HG02884 (cell line): ENCODE results near the gene CENPN.
A peak's percentile ranks its signal among the peaks of the same experiment; 100 is the strongest.

Source experiments
- ATAC-seq: cut with Tn5 transposase; IDR thresholded peaks from one replicate; pipeline ENCODE4 v1.9.1; 2021; ENCODE audit warnings: mild to moderate bottlenecking, moderate library complexity; ENCODE audit not compliant: unreplicated experiment

CENPN gene, protein sequence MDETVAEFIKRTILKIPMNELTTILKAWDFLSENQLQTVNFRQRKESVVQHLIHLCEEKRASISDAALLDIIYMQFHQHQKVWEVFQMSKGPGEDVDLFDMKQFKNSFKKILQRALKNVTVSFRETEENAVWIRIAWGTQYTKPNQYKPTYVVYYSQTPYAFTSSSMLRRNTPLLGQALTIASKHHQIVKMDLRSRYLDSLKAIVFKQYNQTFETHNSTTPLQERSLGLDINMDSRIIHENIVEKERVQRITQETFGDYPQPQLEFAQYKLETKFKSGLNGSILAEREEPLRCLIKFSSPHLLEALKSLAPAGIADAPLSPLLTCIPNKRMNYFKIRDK

DNA sequence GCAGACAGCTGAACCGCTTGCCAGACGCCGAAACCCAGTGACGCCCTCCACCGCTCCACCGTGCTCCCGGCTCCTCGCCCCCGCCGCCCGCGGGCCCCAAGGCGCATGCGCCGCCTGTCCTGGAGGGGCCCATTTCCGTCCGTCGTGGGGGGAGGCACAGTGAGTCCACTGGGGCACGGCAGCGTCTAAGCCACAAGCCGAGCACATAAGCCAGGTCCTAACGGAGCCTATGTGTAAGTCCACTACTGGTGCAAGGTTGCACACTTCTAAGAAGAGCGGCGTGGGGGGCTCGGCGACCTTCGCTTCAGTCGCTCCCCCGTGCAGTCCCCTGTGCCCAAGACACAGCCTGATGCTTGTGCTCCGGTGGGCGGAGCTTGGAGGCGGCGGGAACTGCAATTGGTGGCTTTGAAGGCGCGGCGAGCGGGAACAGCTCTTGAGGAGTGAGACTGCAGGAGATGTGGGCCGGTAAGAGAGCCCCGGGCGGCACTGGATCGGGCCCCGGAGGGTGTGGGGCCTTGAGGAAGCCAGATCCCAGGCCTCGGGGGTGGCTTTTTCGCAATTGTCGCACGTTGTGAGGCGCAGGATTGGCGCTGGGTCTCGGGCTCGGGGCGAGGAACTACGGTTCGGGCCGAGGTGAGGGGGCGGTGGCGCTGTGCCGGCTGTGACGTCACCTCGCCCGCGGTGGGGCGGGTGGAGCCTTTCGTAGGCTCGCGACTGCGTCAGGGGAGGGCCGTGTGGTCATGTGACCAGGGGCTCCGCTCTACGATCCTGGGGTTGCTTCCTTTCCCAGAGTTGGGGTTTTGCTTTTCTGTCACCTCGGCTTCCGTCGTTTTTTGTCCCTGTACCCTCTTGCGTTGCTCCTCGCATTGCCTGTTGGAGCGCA is at the start of gene CENPN, which contains the start of gene CMC2:
TSS of gene CENPN (plus strand) at position 402 of the 883 bp plus-strand sequence. CDS start 4,726 bp downstream, outside the sequence.
TSS of gene CMC2 (minus strand) at position 73 of the 883 bp plus-strand sequence. CDS start 9,491 bp downstream, outside the sequence.
- ATAC-seq, result peak; percentile 82

DNA sequence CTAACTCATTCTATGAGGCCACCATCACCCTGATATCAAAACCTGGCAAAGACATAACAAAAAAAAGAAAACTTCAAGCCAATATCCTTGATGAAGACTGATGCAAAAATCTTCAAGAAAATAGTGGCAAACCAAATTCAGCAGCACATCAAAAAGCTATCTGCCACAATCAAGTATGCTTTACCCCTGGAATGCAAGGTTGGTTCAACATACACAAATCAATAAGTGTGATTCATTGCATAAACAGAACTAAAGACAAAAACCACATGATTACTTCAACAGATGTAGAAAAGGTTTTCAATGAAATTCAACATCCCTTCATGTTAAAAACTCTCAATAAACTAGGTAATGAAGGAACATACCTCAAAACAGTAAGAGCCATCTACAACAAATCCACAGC is 48.7 kb upstream of the CENPN start:
- no peak for ATAC-seq

DNA sequence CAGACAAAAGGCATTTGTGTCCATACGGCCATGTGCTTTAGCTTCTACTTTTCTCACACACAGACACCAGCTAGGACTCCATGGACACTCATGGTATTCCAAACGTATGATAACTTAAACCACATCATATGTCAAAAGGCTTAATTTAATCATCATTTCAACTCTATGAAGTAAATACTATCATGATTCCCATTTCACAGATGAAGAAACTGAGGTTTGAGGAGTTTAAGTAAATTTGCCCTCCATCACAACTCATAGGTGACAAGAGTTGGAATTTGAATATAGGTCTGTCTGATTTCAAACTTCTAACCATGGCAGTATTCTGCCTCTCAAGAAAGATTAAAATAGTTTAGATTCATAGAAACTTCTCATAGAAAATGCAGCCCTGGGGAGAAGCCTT is 44.1 kb upstream of the CENPN start:
- ATAC-seq, result no peak

DNA sequence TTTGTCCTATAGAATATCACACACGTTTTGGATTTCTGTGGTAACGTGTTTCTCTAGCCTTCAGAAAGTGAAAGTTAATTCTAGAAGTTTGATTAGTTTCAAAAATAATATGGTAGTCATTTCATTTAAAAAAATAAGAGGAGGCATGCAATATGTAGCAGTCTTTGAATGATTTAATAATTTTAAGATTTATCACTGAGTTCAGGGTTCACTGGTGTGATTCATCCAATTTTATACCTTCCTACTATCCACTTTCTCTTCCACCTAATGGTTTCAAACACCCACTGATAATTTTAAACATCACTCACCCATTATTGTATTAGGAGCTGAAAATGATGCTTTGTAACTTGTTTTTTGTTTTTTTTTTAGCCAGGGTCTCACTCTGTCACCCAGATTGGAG is 42.7 kb upstream of the CENPN start:
- no peak for ATAC-seq

DNA sequence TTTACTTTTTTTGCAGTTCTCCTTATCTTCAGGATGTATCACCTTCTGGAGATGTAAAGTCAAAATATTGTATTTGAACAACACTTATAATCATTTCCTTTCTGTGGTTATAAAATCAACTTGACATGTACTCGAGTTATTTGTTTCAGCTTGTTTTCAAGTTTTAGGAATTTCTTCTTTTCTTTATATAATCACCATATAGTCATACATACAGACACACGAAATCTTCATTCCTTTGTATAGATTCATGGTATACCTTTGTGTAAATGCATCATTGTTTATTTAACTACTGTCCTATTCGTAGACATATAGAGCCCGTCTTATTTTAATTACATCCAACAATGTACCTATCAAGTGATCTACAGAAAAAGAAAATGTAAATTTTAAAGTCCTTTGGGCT is 40.4 kb upstream of the CENPN start:
- no peak for ATAC-seq

DNA sequence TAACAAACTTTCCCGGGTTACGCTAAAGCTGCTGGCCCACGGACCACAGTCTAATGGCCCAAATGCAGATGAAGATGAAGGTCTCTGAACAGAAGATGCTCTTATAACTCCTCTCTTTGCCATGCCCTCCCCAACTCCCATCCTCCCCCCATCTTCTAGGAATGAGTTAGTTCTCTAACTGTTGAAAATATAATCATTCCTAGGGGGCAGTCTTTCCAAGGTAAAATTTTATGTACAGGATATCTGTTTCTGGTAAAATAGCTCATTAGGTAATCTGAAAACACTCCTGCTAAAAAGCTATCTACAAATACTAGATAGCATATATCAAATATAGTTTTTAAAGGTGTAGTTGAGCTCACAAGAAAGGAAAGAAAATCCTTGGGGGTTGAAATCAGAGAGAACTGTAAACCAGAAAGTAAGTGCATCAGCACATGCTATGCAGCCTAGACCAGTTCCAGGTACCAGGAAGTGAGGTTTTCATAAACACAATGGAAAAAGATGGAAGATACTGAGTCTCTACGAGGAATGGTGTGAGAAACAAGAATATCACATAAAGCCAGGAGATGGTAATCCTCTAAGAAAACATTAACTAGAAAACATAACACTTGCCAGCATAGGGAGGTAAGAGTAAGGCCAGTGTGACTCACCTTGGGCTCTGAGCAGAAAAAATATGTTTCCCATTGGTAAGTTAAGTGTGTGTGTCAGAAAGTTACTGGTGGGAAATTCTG is 38.5 kb upstream of the CENPN start:
- no peak for ATAC-seq

DNA sequence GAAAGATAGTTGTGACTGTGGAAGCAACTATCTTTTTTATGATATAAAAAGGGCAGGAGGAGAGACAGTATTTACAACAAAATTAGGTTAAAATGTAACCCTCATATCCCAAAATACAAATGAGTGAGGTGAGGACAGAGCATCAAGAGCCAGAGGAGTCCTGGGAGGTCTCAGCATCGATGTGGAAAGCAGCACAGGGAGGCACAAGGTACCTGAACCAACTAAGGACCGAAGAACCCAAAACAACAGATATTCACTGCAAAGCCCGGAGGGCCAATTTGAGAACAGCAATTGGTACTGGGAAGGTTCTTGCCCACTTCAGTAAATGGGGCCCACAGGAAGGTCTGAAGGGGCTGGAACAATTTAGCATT is 37.9 kb upstream of the CENPN start:
- no peak for ATAC-seq

DNA sequence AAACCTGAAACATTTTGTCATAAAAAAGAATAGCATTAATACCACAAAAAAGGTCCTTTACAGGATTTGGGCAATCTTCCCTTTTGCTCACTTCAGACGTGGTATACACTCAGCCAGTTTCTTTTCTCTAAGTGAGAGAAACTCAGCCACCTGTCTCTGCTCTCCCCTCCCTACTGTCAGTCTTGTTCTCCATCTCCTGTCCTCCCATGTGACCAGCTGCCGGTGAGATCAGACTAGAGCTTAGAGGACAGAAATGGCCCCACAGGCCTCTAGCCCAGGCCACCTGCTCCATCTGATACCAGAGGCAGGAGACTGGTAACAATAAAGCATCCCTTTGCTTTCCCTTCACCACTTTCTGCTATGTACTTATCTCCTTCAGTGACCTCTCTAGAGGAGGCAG is 35.2 kb upstream of the CENPN start:
- no peak for ATAC-seq

DNA sequence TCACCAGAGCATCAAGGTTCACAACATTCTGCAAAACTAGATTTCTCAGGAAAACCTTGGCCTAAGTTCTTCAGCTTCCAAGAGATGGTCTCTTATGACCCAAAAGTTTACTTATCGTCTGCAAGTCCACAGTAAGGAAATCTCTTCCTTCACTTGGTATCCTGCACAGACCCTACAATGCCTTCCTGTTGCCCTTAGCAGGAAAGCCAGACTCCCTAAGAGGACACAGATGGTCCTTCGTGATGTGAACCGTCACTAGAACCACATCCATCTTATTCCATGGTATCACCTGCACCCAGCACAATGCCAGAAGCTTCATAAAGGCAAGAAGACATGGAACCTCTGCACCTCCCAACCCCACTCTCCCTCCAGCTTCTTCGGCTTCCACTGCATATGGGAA is 34.4 kb upstream of the CENPN start:
- ATAC-seq, result no peak

DNA sequence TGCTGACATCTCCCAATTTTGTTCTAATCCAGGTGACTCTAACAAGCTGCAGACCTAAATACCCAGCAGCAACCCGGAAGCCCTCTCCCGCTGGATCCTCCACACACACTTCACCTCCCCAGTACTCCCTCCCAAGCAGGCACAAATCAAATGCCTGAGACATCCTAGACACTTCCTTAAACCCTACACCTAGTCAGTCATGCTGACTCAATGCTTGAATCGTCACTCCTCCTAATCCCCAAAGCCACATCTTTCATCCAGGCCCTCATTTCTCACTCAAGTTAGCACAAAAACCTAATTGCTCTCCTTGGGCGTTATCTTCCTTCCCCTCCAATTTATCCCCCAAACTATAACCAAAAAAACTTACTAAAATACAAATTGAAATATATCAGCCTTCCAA is 33.0 kb upstream of the CENPN start:
- ATAC-seq, result no peak

DNA sequence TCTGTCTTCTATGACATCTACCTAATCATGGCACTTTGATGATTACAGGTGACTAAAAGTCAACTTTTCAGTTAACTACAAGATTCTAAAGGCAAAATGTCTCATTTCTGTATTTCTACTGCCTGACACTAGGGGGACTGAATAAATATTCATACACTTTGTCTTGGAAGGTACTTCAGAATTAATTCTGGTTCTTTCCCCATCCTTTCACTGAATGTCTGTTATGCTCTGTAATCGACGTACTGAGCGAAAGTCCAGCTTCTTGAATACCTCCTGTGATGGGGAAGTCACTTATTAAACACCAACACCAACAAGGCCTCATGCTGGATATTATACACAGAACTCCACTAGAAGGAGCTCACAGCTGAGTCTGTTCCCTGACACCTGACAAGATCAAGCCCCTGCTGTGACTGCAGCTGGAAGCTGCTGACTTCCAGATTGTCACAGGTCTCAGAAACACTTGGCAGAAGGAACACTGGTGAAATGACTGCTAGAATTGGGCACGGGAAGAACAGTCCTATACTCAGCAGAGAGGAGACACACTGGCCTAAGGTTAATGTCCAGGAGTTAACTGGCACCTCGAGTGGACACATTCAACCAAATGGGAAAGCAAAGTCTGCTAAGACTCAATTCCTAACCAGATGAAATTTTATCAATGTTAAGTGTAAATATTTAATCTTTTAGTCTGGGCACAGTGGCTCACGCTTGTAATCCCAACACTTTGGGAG is 32.2 kb upstream of the CENPN start:
- ATAC-seq, result no peak

DNA sequence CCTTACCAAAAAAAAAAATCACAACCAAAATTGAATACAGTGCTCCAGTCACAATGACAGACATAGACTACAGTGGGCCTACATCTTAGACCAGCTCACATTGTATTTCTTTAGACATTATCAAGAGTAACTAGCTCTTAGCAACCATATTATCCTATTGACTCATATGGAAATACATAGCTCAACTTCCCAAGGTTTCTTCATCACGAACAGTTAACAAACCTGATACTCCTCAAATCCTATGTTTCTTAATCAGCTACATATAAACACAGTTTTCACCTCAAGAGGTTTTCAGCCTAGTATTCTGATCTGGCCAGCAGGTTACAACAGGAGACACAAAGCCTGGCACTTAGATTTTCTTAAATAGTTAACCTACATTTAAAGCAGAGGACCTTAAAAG is 30.1 kb upstream of the CENPN start:
- ATAC-seq, result no peak

DNA sequence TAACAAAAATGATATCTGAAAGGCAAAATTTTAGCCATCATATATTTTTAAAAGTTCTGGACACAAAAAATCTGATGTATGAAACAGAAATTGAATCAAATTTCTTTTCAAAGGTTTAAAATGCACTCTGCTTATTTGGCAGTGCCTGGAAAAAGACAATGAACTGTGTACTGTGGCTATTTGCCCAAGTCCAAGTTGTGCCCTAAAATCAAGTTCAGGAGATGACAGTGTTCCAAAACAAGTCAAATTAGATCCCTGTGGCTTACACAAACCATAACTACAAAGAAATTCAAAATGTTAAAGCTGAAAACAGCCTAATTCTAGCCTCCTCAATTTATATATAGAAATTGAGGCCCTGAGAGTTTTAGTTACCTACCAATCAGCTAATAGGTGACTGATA is 25.9 kb upstream of the CENPN start:
- ATAC-seq, result no peak

DNA sequence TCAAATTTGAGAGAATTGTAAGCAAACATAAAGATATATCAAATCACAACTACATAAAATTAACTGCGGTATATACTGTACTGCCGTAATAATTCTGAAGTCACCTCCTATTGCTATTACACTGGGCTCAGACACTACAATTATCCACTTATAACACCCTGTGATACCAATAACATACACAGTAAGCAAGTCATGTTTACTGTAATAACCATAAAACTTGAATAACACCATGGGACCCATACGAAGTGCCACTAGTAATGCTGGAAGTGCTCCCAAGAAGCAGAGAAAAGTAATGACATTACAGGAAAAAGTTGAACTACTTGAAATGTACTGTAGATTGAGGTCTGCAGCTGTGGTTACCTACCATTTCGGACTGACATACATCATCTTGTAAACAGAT is 24.4 kb upstream of the CENPN start:
- no peak for ATAC-seq

DNA sequence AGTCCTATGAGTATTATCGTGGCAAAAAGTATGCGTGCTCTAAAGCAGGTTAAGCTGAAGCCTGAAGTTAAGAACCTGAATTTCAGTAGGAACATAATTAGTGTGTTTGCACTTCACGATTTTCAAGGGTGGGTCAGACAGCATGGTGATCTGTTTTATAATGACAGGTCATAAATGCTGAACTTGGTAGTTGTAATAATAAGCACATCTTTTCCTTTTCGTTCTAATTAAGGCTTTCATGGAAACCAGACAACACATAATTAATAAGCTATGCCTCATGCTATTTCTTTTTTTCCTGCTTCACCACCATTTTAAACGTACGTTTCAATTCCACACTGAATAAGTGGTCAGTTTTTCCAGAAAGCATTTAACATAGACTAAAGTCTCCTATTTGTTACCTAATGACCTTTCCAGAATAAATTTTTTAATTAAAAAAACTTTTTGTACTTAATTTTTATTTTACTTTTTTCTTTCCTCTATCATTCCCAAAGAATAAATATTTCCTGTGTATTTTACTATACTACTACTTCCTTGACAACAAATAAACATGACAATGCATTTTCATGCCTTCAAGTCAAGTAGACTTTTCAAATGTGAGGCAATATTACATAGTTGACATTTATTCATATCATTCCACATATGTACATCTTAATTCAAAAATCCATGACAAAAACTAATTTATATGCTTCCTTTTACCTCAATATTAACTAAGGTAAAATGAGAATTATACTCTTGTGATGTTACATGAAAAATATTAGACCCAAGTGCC is 22.7 kb upstream of the CENPN start:
- ATAC-seq, result no peak

DNA sequence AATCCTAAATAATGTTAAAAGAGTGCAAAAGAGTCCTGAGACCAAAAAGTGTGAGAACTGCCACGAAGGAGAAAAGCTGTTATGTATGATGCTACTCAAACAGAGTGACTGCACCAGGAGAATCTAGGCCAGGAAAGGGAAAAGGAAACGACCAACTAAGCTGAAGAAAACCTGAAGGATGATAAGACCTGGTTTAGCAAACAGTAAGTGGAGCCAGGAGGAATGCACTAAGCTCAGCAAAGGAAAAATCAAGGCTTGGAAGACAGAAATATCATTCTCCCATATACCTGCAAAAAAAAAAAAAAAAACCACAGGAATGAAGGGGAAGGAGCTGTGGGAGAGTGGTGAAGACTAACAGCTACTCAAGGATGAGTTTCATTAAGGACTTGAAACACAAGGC is 21.4 kb upstream of the CENPN start:
- no peak for ATAC-seq

DNA sequence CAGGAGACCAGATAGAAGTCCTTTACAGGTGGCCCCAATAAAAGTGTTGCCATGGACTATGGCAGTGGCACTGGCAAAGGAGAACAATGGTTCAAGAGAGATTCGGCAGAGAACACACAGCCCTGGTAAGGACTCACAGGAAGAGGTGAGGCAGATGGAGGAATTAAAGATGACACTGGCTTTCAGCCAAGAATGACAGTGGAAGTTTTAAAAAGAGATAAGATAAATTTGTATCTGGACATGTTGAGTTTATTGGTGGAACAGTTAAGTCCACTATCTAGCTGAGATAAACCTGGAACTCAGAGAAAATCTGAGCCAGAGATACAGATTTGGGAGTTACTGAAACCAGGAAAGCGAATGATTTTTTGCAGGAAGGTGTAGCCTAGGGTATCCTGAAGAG is 20.5 kb upstream of the CENPN start:
- no peak for ATAC-seq

DNA sequence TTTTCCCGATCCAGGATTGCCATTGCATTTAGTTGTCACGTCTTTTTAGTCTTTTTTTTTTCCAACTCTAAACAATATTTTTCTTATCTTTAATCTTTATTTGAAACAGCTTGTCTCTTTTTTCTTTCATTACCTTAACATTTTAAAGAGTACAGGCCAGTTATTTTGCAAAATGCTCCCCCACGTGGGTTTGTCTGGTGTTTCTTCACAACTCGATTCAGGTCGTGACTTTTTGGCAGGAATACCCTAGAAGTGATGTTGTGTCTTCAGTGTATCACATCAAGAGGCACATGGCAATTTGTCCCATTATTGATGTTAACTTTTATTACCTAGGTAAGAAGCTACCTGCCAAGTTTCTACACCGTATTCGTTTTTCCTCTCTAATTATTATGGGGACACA is 18.3 kb upstream of the CENPN start:
- no peak for ATAC-seq

DNA sequence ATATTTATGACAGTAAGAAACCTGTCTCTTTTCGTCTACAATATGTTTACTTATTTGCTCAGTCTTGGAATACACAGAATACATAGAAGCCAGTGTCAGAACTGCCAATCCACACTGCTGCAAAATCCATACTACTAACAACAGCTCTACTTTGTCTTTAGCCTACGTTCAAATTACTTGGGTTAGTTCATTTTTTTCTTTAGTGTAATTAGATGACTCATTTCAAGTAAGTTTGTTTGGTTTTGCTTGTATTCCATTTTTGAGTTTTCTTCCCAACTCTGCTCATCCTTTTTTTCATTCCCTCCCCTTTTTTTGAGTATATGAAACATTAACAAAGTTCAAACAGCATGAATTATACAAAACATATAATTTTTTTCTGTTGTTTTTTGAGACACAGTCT is 17.2 kb upstream of the CENPN start:
- no peak for ATAC-seq

DNA sequence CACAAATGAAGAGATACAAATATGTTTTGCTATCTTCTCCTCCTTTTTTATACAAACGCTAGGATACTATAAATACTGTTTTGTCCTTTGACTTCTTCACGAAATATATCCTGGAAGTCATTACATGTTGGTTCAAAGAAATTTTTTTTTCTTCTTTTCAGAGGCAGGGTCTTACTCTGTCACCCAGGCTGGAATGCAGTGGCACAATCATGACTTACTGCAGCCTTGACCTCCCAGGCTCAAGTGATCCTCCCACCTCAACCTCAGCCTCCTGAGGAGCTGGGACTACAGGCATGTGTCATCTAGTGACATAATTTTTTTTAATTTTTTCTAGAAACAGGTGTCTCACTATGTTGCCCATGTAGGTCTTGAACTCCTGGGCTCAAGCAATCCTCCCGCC is 16.4 kb upstream of the CENPN start:
- no peak for ATAC-seq
